ENCODE results near the gene ANKIB1. TPM values are rescaled to one million over a fixed set of nuclear protein-coding genes. Genes with fewer than 3 reads are reported as not detected.
"Not testable (repeated sequence)": the region's sequence is repeated elsewhere in the genome, so short reads cannot be mapped to it uniquely, and the experiment has no call there.

The ANKIB1 gene
- polyA plus RNA-seq, 3 donors, result 40.9 to 56.4 (median 53.7) TPM

DNA sequence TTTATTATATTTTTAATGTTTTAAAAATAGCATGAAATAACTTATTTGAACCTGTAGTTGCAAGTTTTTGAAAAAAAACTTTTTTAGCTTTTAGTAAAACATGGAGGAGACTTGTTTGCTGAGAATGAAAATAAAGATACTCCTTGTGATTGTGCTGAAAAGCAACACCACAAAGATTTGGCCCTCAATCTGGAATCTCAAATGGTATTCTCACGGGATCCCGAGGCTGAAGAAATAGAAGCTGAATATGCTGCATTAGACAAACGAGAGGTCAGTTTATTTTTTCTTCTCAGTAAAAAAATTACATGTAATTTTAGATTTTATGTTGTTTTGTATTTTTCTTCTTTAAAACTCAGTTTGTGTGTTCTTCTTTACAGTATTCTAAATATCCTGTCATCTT, 73.5 kb downstream of the ANKIB1 start:
- DNase-seq, result no peak

DNA sequence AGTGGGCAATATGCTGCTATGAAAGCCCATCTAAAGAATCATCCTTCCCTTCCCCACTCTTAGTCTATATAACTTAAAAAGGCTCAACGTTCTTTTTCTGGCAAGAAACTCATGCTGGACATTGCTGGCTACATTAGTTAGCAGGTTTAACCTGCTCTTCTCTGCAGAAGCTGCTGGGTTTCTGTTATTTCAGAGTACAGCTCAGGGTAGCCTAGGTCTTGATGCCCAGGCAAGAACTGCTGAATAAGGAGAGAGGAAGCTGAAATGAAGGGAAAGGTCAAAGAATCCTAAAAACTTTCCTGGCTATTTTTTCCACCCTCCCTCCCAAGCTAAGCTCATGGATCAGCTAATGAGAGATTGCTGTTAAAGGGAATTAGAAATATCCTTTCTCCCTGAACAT, 79.4 kb downstream of the ANKIB1 start:
- DNase-seq, result no peak

DNA sequence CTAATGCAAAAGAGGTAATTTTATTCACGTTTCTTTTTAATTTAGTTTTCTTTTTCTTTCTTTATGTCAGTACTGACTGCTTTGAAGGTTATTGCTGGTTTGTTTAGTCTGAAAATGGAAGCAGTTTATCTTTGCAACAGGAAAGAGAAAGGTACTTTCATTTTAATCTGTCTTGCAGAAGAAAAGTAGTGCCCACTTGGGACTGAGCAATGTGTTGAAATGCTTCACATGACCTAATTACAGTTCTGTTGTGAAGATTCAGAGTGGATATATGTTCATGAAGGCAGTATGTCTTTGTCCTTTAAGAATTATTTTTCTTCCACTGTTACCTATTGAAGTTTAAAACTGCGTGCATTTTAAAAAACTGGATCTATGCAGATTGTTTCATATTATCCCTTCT, 80.1 kb downstream of the ANKIB1 start:
- DNase-seq, result no peak

DNA sequence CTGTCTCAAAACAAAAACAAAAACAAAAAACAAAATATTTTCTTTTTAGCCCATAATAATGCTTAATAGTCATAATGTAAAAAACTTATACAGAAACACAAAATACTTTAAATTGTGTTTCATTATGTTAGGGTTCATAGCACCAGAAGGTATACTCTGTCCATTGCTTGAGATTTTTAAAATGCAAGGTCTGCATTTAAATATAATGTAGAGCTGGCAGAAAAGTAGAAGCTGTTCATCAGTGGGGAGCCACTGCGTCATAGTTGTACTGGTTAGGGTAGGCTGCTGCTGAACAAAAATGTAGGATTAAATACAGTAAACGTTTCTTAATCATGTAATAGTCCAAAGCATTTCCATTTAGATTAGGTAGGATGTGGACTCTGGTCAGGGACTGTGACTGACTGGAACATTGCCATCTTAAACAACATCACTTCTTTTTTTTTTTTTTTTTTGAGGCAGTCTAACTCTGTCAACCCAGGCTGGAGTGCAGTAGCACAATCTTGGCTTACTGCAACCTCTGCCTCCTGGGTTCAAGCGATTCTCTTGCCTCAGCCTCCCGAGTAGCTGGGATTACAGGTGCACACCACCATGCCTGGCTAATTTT, 85.2 kb downstream of the ANKIB1 start:
- DNase-seq, result no peak

DNA sequence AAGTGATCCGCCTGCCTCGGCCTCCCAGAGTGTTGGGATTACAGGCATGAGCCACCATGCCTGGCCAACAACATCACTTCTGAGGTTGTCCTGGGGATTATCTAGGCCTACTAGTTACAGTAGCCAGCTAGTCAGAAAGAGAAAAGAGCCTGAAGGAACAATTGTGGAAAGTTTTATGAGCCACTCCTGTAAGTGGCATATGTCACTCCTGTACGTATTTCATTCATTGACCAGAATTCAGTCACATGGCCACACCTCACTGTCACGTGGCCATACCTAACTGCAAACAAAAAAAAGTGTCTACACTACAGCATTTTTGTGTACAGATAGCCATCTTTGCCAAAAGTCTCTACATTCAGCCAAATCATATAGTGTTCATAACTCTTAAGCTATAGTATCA, 85.7 kb downstream of the ANKIB1 start:
- no peak for DNase-seq

DNA sequence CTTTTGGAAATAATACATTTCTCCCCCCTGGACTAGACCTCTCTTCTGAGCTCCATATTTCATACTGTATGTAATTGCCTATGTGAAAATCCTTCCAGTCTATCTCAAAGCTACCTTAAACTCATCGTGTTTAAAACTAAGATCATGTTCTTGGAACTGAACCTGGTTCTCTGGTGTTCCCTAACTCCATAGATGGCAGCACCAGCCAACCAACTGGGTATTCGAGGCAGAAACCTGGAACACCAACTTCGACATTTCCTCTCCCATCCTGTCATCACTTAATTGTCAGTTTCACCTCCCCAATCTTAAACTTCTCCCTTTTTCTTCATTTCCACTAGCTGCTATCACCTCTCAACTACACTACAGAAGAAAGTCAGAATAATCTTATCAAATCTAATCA, 87.0 kb downstream of the ANKIB1 start:
- DNase-seq, result no peak

DNA sequence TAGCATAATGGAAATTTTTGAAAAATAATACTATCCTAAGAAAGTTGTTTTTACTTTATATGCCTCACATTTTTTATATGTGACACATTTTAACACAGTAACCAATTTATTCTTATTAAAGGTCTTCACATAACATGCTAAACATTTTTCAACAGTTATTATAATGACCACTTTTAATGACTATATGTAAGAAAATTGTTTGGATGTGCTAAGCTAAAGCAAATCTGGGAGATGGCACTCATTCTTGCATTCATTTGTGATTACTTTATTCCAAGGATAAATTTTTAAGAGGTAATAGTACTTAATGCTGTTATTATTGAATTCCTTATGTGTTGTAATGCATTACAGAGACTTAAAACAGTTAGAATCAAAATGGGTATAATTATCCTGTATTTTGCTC, 88.1 kb downstream of the ANKIB1 start:
- no peak for DNase-seq

DNA sequence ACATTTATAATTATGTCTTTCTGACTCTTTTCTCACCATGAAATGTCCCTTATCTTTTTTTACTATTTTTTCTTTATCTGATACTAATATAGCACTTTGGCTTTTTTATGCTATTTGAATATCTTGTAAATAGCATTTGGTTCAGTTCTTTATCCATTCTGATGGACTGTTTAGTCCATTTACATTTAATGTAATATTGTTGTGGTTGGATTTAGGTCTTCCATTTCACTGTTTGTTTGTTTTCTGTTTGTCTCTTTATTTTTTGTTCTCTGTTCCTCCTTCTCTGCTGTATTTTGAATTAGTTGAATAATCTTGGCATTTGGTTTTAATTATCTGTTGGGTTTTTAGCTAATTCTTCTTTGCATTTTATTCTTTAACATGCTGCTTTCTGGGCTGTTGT, 89.8 kb downstream of the ANKIB1 start:
- no peak for DNase-seq

DNA sequence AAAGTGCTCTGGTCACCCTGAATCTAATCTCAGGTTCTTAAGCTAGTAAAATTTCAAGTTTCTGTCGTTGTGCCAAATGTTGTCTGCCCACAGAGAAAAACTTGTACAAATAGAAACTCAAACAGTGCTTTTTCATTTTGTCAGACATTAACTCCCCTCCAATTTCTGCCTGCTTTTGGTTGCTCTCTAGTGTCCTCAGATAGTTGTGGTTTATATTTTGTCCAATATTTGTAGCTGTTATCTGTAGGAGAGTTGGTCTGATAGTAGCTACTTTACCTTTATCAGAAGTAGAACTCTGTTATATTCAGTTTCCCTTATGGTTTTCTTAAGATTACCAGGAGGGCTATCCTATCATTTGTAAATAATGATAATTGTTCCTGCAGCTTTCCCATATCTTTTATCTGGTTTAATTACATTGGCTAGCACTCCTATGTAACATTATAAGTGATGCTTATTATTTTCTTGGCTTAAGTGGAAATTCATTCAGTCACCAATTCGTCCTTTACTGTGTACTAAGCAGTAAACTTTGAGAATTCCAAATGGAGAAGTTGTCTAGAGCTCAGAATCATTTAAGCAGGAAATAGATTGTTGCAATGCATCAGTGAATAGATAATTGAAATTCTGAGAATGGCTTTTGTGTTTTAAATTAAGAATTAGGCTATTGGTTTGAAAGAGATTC, 91.0 kb downstream of the ANKIB1 start:
- DNase-seq, result no peak

DNA sequence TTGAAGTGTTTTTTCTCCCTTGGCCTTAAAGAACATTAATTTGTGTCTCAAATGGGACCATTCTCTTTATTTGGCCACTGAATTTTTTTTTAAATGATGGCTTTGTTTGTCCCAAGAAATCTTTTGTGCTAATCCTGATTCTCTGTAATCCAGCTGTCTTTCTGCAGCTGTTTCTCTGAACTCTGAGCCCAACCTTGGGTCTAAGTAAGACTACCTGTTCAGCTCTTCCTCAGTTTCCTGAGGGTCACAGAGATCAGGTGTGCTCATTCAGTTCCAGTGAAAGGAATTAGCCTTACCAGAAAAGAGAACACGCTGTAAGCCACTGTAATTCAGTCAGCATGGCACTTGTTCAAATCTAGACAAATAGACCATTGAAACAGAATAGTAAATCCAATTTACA, 94.2 kb downstream of the ANKIB1 start:
- DNase-seq, result no peak

DNA sequence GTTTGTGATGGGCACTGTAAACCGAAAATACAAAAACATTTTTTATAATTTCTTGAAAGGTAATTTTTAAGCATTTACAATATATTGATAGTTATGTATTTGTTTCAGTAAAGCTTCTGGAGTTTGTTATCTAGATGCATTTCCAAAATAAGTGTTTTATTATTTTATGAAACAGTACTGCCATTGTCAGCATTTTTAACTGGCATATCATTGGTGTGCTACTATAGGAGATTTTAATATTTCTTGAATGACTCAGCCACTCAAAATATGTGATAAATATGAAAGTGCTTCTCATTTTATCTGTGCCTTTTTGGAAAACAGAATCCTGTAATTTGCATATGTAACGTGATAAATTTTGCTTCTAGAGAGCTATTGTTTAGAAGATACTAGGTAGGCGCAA, 97.9 kb downstream of the ANKIB1 start:
- DNase-seq, result no peak

DNA sequence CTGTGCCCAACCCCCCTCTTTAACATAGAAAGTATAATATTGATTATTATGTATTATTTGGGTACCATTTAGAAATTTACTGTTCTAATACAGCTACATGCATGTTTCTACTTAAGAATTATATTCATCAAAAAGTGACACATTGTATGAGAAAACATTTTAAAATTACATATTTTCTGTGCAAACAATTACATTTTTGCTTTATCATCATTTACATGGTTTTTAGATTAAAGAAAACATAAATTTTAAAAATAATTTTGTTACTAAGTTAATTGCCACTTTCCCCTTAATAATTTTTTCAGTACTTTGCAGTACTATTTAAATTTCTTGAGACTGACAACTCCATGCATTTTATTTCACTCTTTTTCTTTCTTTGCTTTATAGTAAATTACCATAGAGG, 106.2 kb downstream of the ANKIB1 start:
- no peak for DNase-seq

DNA sequence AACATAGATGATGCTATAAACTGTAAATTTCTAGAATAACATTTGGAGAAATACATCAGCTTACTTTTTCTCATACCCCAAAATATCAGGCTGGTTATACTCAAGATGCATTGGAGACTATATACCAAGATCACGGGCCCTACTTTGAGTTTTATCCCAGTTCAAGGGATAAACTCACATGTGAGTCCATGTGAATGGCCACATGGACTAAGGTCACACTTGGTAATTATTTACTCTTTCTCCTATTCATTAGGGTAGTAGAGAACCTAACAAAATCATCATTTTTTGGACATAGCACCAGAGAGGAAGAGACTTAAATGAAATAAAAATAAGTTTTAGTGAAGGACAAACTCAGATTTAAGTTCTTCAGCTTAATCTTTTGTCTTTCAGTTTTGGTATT, 108.4 kb downstream of the ANKIB1 start:
- DNase-seq, result no peak

DNA sequence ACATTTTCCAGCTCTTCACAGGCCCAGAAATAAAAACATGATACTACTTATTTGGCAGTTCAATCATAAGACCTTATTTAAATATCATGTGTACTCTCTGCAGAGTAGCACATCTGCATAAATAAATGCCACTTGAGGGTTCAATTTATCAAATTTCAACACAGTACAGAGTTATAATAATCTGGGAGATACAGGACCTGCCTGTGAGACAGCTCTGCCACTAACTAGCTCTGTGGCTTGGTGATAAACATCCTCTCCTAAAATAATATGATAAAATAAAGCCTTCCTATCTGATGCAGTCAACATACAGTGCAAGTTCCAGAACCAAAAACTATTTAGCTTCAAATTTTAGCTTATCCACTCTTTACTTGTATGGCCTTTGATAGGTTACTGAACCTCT, 110.6 kb downstream of the ANKIB1 start:
- DNase-seq, result no peak

DNA sequence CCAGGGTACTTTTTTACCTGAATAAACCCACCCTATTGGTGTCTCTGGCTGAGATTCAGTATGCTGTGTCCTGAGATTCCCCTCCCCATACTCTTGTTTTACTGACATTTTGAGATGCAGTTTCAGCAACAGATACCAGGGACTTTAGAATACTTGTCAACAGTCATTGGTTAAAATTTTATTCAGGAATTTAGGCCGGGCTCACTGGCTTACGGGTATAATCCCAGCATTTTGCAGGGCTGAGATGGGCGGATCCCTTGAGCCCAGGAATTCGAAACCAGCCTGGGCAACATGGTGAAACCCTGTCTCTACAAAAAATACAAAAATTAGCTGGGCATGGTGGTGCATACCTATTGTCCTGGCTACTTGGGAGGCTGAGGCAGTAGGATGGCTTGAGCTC, 111.5 kb downstream of the ANKIB1 start:
- no peak for DNase-seq

DNA sequence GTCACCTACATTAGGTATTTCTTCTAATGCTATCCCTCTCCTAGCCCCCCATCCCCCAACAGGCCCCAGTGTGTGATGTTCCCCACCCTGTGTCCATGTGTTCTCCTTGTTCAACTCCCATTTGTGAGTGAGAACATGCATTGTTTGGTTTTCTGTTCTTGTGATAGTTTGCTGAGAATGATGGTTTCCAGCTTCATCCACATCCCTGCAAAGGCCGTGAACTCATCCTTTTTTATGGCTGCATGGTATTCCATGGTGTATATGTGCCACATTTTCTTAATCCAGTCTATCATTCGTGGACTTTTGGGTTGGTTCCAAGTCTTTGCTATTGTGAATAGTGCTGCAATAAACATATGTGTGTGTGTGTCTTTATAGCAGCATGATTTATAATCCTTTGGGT, 113.4 kb downstream of the ANKIB1 start:
- not testable (repeated sequence) for DNase-seq

DNA sequence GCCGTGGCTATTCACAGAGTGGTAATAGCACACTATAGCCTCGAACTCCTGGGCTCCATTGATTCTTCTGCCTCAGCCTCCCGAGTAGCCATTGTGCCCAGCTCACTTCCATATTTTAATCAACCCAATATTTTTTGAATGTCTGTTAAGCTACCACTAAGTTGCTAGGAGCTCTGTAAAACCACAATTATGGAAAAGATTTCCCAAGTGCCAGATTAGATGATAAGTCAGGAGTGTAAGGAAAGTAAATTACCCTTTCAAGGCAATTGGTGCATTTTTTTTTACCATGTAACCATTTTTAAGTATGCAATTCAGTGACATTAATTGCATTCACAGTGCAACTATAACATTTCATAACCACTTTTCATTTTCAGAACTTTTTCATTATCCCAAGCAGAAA, 114.0 kb downstream of the ANKIB1 start:
- no peak for DNase-seq

DNA sequence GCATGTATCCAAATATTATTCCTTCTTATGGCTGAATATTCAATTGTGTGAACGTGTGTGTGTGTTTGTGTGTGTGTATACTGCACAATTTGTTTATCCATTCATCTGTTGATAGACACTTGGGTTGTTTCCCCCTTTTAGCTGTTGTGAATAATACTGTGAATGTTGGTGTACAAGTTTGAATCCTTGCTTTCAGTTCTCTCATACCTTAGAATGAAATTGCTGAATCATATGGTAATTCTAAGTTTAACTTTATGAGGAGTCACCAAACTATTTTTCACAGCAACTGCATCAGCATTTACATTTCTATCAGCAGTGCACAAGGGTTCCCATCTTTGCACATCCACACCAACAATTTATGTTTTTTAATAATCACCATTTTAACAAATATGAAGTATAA, 114.6 kb downstream of the ANKIB1 start:
- DNase-seq, result no peak

DNA sequence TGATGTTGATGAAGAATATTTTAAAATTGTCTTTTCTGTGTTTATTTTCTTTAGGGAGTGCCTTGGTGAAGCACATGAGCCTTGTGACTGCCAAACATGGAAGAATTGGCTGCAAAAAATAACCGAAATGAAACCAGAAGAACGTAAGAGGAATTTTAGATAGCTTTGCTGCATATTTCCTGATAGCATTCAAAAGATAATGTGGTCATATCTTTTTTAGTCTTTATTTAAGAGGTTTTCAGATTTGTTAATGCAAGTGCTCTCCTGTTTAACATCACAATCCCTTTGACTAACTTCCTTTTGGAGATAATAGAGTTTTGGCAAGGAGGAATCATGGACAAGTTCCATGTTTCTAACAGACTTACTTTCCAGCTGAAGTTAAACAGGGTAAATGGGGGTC, 116.4 kb downstream of the ANKIB1 start:
- no peak for DNase-seq

DNA sequence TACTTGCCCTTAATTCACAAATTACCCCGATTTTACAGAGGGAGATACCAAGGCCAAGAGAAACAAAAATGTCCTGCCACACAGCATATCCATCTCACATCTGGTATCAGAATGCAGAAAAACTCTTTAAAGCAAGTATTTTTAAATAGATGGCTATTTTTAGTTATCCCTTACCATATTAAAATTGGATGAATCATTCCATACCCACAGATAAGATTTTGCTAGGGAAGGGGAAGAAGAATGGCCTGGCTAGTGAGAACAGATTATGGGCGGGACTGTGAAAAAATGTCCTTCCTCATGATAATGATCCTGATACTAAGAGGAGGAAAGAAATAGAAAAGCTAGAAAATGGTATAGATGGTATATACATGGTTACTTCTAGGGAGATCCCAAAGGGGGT, 121.0 kb downstream of the ANKIB1 start:
- no peak for DNase-seq

DNA sequence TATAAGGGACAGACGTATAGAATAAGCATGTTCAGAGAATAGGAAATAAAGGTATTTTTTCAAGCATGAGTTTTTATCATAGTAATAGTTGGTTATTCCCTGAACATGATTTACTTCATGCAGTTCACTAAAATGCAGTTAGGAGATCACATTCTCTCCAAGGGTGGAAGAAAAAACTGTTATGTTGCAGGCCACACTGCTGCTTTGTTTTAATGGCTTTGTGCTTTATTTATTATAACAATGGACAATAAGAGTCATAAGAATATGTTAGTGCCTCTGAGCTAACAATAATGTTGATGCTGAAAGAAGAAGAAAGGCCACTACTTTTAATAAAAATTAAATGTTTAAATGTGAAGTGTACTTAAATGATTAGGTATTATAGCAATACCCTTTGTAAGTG, 123.0 kb downstream of the ANKIB1 start:
- DNase-seq, result no peak

DNA sequence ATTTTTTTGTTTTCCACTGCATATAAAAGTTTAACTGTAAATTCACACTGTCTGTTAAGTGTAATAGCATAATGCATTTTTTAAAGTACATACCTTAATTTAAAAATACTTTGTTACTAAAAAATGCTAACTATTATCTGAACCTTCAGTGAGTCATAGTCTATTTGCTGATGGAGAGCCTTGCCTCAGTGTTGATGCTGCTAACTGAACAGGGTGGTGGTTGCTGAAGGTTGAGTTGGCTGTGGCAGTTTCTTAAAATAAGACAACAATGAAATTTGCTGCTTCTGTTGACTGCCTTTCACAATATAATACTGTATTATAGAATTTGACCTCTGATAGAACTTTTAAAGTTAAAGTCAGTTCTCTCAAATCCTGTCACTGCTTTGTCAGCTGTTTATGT, 129.2 kb downstream of the ANKIB1 start:
- no peak for DNase-seq

DNA sequence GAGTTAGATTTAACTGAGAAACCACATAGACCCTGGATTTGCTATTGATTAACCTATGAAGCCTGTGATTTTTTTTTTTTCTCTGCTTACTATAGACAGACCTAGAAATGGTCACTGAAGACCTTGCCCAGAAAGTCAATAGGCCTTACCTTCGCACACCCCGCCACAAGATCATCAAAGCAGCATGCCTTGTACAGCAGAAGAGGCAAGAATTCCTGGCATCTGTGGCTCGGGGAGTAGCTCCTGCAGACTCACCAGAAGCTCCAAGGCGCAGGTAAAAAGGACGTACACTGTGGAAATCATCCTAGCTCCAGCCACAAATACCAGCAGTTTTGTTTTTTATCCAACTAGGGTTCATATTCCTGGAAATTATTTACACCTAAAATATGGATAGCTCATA, 145.3 kb downstream of the ANKIB1 start:
- DNase-seq, result no peak

DNA sequence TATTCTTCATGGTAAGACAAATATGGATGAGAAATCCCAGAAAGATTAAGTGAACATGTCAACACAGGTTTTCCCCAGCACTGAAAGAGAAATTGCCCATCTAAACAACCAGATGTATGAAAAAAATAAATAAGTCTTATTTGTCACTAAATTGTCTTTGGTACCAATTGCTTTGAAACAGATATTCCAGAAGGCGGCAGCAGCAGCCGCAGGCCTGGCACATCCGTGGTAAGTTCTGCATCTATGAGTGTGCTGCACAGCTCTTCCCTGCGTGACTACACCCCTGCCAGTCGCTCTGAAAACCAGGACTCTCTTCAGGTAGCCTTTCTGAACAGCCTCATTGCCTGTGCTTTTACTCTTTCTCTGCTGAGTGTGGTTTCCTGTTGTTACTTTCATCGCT, 151.8 kb downstream of the ANKIB1 start:
- no peak for DNase-seq

All from renal pelvis (tissue), 4 donors.